Nucleus accumbens (tissue), 56 donors: ENCODE measurements around the gene SUGCT.
"Not testable (repeated sequence)": the region's sequence is repeated elsewhere in the genome, so short reads cannot be mapped to it uniquely, and the experiment has no call there.

Experiments used
- DNase-seq, 56 donors: peaks; one replicate each; lab custom pipeline; 2025; lab: John Stamatoyannopoulos, UW

Gene SUGCT

GRCh38 chr7:40137563-40137962, 2.8 kb downstream of the SUGCT start:
- DNase-seq = no peak

GRCh38 chr7:40138973-40139372, 4.2 kb downstream of the SUGCT start:
- no peak for DNase-seq

GRCh38 chr7:40139891-40140290, 5.1 kb downstream of the SUGCT start:
- DNase-seq = not testable (repeated sequence)

- not testable (repeated sequence) for DNase-seq
These were observed 7.1 kb downstream of the SUGCT start for GRCh38 chr7:40141916-40142315.

GRCh38 chr7:40145596-40146130, 10.9 kb downstream of the SUGCT start:
- not testable (repeated sequence) for DNase-seq

- no peak for DNase-seq
These were observed 12.8 kb downstream of the SUGCT start for GRCh38 chr7:40147371-40148246.

- not testable (repeated sequence) for DNase-seq
These were observed 13.4 kb downstream of the SUGCT start for GRCh38 chr7:40148247-40148580.

- DNase-seq = no peak
These were observed 13.9 kb downstream of the SUGCT start for GRCh38 chr7:40148671-40149070.

GRCh38 chr7:40151504-40151903, 16.7 kb downstream of the SUGCT start:
- DNase-seq = no peak

- no peak for DNase-seq
These were observed 22.2 kb downstream of the SUGCT start for GRCh38 chr7:40156988-40157387.

GRCh38 chr7:40162516-40162915, 27.7 kb downstream of the SUGCT start:
- no peak for DNase-seq

- DNase-seq = no peak
These were observed 30.4 kb downstream of the SUGCT start for GRCh38 chr7:40165216-40165615.

GRCh38 chr7:40167291-40167690, 32.5 kb downstream of the SUGCT start:
- DNase-seq = no peak

- not testable (repeated sequence) for DNase-seq
These were observed 33.5 kb downstream of the SUGCT start for GRCh38 chr7:40168266-40168665.

GRCh38 chr7:40173121-40173520, 38.3 kb downstream of the SUGCT start:
- not testable (repeated sequence) for DNase-seq

GRCh38 chr7:40175256-40175655, 40.5 kb downstream of the SUGCT start:
- DNase-seq = not testable (repeated sequence)

- no peak for DNase-seq
These were observed 41.1 kb downstream of the SUGCT start for GRCh38 chr7:40175725-40176510.

- no peak for DNase-seq
These were observed 42.3 kb downstream of the SUGCT start for GRCh38 chr7:40177071-40177470.

GRCh38 chr7:40182452-40182851, 47.6 kb downstream of the SUGCT start:
- DNase-seq = no peak

GRCh38 chr7:40186586-40186985, 51.8 kb downstream of the SUGCT start:
- DNase-seq = no peak

- no peak for DNase-seq
These were observed 57.2 kb downstream of the SUGCT start for GRCh38 chr7:40192036-40192435.
